AG08395 (cell line): ENCODE measurements around the gene ERGIC2.

Experiments
- DNase-seq: peaks from one replicate; pipeline ENCODE4 v3.0.0; 2012; ENCODE audit warnings: mixed read lengths, low spot score

ERGIC2 gene

DNA sequence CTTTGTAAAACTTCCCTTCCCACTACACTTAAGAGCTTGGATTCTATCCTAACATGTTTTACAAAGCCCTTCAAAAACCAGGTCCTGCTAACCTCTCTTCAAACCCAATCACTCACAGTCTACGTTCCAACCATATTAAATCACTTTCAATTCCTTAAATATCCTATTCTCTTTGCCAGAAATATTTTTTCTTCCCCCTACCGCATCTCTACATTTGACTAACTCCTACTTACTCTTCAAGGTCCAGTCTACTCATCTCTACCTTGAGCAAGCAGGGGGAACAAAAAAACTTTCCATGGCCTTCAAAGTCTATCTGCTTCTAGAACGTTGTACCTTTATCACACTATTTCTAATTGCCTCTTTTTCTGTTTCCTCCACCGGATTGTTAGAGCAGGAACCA is 6.1 kb downstream of the ERGIC2 start:
- no peak for DNase-seq

GRCh38 chr12:29374012-29374411 is 7.0 kb downstream of the ERGIC2 start:
- no peak for DNase-seq

DNA sequence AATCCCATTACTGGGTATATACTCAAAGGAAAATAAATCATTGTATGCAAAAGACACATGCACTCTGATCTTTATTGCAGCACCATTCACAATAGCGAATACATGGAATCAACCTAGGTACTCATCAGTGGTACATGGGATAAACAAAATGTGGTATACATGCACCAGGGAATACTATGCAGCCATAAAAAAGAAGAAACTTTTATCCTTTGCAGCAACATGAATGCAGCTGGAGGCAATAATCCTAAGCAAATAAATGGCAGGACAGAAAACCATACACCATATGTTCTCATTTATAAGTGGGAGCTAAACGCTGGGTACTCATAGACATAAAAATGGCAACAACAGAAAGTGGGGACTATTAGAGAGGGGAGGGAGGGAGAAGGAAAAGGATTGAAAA is 15.9 kb downstream of the ERGIC2 start:
- no peak for DNase-seq

DNA sequence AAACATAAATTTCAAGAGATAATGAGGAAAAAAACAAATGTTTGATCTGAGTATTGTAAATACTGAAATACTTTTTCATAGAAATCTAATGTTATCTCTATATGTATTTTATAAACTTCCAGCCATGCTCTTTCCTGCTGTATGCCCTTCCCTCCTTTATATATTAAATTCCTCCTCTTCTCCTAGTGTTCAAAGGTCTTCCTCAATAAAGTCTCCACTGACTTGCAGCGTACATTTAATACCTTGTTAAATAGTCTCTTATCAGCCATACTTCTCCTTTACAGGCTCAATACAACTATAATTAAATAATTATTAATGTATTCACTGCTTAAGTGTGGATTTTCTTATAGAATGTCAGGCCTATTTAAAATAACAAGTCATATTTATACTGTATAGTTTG is 26.0 kb downstream of the ERGIC2 start:
- DNase-seq: no peak

- DNase-seq: peak; percentile 20
Measured at GRCh38 chr12:29350080-29350479, 30.9 kb downstream of the ERGIC2 start.

DNA sequence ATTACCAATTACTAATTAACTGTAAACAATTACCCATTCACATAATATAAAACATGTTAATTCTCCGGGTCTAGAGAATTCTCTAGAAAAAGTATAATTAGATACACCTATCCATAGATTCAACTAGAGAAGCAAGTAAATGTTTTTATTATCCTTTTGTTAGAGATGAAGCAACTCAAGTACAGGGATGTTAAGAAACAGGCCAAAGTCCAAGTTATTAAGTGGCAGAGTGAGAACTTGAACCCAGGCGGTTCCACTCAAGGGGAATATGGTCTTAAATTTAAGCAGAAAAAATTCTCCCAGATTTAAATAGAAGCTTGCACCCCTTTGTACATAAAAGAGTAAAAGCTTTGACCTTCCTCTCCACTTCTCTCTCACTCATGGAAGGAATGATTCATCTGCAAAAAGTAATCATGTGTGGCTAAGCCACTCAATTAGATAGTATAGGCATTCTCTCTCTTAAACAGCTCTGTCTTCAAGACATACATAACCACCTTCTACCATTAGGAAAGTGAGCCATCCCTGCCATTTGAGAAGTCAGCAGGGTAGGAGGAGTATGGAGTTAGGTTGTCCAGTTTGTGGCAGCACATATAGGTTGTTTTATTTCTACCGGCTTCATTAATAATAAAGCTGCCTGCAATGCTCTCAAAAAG is 34.1 kb downstream of the ERGIC2 start:
- DNase-seq: no peak

DNA sequence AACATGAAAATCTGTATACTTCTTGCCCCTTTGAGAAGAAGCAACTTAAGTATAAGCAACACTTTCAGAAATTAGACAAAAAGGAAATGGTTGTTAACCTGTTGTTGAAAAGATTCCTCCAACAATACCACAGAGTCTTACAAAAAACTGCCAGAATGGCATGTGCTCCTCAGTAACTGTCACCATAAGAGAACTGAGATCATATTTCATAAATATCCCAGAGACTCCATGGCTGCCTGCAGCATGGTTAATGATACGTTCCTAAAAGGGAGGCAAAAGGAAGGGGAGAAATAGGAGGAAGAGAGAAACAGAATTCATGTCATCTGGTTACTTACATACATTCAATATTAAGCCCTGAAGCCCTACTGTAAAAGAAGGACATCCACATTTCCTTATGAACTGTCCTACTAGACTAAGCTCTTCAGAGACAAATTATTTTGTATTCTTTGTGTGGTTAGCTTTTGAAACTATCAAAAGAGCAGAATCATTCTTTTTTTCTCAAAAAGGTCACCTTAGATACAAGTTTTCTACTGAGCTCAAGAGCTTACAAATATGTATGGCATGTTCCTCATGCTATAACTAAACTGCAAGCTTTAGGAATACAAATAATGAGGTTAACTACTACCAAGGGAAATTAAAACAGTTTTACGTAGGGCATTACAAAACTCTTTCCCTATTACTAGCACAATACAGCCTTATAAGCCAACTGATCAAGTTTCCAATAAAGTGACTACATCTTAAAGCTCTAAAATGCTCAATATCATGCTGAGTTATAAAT is 37.8 kb downstream of the ERGIC2 start:
- no peak for DNase-seq

DNA sequence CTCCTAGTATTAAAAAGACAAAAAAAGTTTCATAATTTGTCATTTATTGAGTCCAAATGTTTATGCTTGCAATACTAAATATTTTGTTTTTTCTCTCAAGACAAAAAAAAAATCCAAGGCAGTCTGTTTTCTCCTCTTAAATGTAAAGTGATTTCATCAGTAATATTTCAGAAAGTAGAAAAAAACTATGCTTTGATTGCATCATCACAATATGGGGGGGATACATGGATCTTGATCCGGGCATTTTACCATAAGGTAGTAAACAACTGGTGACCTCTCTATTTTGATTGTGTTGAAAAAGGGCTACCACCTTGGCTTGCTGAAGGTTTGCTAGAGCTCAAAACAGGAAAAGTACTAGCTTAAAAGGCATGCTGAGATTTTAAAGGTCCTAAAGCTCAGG is 43.6 kb downstream of the ERGIC2 start:
- DNase-seq: no peak

GRCh38 chr12:29334937-29335336 is 46.0 kb downstream of the ERGIC2 start:
- DNase-seq: no peak

DNA sequence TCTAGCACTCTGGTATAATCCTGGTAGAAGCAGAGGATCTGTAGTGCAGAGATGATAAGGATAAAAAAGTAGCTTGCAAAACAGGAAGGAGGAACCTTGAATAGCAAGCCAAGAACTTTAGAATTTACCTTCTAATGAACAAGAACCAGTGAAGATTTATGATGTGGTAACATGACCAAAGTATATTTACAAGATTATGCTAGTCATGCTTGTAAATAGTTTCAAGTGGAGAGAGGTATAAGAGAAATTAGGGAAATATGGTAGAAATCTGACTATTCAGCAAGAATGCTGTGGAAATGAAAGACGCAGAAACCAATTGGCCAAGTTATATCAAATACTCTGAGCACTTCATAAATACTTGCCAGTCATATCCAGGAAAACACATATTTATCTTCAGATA is 47.8 kb downstream of the ERGIC2 start:
- no peak for DNase-seq

DNA sequence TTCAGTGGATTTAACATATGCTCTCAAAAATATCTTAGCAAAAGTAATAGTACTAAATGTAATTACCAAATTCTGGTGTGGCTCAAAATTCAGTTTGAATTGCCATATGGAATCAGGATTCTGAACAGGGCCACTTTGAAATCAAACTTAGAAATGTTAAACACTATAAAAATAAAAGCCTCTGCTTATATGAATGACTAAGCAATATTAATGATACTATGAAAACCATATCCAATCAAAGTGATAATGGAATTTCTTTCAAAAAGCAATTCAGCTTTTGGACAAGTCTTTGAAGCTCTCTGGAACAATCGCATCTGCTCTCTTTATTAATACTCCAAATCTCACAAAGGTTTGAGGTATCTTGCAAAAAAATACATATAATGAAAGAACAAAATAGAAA is 51.6 kb downstream of the ERGIC2 start:
- no peak for DNase-seq

- DNase-seq: no peak
Measured at GRCh38 chr12:29322157-29322556, 58.8 kb downstream of the ERGIC2 start.

GRCh38 chr12:29320295-29321085 is 60.5 kb downstream of the ERGIC2 start:
- peak; percentile 72 for DNase-seq

DNA sequence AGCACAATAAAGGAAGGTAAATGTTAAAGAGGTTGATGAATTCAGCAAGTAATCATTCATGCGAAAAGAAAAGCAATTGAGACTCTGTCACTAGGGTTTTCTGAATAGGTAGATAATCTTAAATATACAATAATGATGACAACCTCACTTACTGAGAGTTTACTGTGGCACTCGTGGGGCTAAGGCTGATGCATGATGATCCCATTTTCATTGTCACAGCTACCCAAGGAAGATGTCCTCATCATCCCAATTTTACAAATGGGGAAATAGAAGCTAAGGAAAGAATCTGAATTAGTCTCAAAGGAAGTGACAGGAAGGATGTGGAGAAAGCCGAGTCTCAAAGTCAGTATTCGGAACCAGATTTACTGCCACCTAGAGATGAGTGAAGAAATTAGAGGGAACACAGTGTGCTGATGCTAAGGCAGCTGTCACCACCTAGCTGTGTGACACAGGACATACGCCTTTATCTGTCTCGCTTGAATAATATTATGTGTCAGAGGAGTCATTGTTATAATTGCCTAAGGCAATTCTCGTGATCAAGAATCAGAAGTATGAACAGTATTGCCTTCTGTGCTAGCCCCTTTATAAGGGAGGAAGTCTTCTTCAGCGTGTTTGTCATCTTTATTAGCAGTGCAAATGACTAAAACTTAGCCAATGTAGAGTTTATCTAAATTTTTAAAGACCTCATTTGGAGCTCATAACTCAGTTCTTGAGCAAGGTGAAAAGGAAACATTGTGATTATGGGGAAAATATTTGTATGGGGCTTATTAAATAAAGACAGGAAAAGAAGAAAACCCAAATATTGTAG is 63.2 kb downstream of the ERGIC2 start:
- DNase-seq: peak; percentile 49

DNA sequence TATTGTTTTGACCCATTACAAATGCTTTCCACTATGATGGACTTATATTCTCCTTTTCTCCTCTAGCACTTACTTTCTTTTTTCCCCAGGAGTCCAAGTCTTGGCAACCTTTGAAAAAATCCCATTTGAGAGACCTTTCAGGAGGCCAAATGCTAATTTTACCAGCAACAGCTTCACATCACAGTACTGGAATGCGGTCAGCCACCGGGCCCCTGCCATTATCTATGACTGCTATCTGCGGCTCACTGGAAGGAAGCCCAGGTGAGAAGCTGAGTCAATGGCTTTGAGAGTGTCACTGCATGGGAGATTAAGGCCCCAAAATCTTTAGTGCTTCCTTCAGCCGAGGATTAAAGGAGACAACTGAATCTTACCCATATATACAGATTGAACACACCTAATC is 64.2 kb downstream of the ERGIC2 start:
- peak; percentile 5 for DNase-seq

- no peak for DNase-seq
Measured at GRCh38 chr12:29314416-29314815, 66.6 kb downstream of the ERGIC2 start.

- DNase-seq: no peak
Measured at GRCh38 chr12:29310899-29311298, 70.1 kb downstream of the ERGIC2 start.

GRCh38 chr12:29309320-29309902 is 71.6 kb downstream of the ERGIC2 start:
- peak; percentile 18 for DNase-seq

GRCh38 chr12:29306682-29307081 is 74.3 kb downstream of the ERGIC2 start:
- DNase-seq: no peak

- DNase-seq: no peak
Measured at GRCh38 chr12:29306266-29306665, 74.7 kb downstream of the ERGIC2 start.

DNA sequence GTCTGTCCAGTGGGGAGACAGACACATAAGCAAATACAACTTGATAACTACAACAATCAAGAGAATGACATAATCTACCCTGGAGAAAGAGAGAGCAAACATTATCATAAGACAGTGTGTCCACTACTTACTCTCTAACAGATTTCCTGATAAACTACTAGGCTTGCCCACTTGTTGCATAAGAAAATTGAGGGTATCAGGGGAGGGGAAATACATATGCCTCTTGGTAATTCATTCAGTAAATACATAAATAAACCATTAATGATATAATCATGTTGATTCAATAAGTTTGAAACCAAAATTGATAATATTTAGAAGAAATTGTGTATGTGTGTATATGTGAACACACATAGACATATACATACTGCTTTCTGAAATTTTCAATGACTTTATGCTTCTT is 76.6 kb downstream of the ERGIC2 start:
- no peak for DNase-seq

DNA sequence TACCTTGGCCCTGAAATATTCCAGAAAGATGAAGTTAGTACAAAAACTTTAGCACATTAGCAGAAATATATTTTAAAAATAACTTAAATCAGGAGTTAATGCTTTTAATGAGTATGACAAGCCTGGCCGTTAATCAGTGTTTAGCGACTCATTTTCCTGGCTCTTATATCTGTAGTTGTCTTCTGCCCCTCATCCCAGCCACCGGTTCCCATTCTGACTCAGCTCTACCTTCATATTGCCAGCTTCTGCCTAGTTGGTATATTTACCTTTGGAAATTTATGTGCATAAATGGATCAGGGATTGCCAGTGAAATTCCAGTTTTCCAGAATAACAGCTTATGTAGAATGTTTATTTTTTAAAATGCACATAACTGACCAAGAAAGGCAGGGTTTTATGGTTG is 79.9 kb downstream of the ERGIC2 start:
- no peak for DNase-seq
